PC-9 (cell line): Measurements from ENCODE around the gene RIF1. TPM values are rescaled to one million over a fixed set of nuclear protein-coding genes. Genes with fewer than 3 reads are reported as not detected.

Source experiments
- BruUV-seq: library from RNA; stranded (reverse); fragments of 400-500 nt; replicated peaks from 2 replicates; lab custom pipeline; 2021; lab: Mats Ljungman, UMichigan
- CTCF ChIA-PET: fragments of 300-600 bp; sonication (Branson Sonifier 250); formaldehyde crosslinking; loops from one replicate; lab custom pipeline; 2022; ENCODE audit warnings: antibody characterized with exemption; lab: Charles Lee
- POLR2A ChIA-PET: fragments of 300-600 bp; sonication (Branson Sonifier 250); formaldehyde crosslinking; loops from one replicate; lab custom pipeline; 2022; ENCODE audit warnings: antibody characterized with exemption; ENCODE audit not compliant: unreplicated experiment; lab: Charles Lee
- DNase-seq, 2 experiments: peaks; one replicate each; pipeline versions ENCODE4 v3.0.0 to v3.0.0-alpha.2; 2015 to 2022; ENCODE audit warnings: mixed read lengths in 1 of 2
- H2AFZ ChIP-seq: fragments of 200-600 bp; sonication (generic); 2 replicates; pipeline ENCODE4 v1.8.1; 2017; ENCODE audit warnings: antibody characterized with exemption
- H3F3A ChIP-seq: fragments of 200-600 bp; sonication (generic); 2 replicates; pipeline ENCODE4 v1.8.1; 2017; ENCODE audit warnings: antibody characterized with exemption, mild to moderate bottlenecking, low read depth; ENCODE audit not compliant: insufficient read depth
- H3K27ac ChIP-seq: fragments of 200-600 bp; sonication (generic); 2 replicates; pipeline ENCODE4 v1.6.1; 2016; ENCODE audit warnings: mixed run types
- H3K27me3 ChIP-seq: fragments of 200-600 bp; sonication (generic); 2 replicates; pipeline ENCODE4 v1.6.1; 2016; ENCODE audit warnings: low read depth, mixed run types; ENCODE audit not compliant: insufficient read depth
- H3K36me3 ChIP-seq: fragments of 200-600 bp; sonication (generic); 2 replicates; pipeline ENCODE4 v1.6.1; 2016; ENCODE audit warnings: low read depth, mixed run types
- H3K4me1 ChIP-seq: fragments of 200-600 bp; sonication (generic); replicated peaks from 2 replicates; pipeline ENCODE4 v1.6.1; 2016; ENCODE audit warnings: mixed run types; ENCODE audit not compliant: insufficient read depth
- H3K4me2 ChIP-seq: fragments of 200-600 bp; sonication (generic); 2 replicates; pipeline ENCODE4 v1.6.1; 2017; ENCODE audit warnings: mixed run types
- H3K4me3 ChIP-seq: fragments of 200-600 bp; sonication (generic); 2 replicates; pipeline ENCODE4 v1.6.1; 2016; ENCODE audit warnings: mixed run types
- H3K79me2 ChIP-seq: fragments of 200-600 bp; sonication (generic); 2 replicates; pipeline ENCODE4 v1.6.1; 2017; ENCODE audit warnings: low read depth, mixed run types
- H3K9me2 ChIP-seq: fragments of 200-600 bp; sonication (generic); 2 replicates; pipeline ENCODE4 v1.8.1; 2017; ENCODE audit warnings: mild to moderate bottlenecking; ENCODE audit not compliant: insufficient read depth
- H3K9me3 ChIP-seq: fragments of 200-600 bp; sonication (generic); 2 replicates; pipeline ENCODE4 v1.8.1; 2016; ENCODE audit warnings: low read depth; ENCODE audit not compliant: insufficient read depth
- H4K20me1 ChIP-seq: fragments of 200-600 bp; sonication (generic); 2 replicates; pipeline ENCODE4 v1.8.1; 2017; ENCODE audit not compliant: insufficient read depth
- CTCF ChIP-seq: fragments of 200-600 bp; sonication (generic); conservative IDR thresholded peaks from 2 replicates; pipeline ENCODE4 v1.6.1; 2017; ENCODE audit warnings: mixed run types, antibody characterized with exemption, mild to moderate bottlenecking, moderate library complexity
- EZH2 ChIP-seq: fragments of 200-600 bp; sonication (generic); IDR thresholded peaks from 2 replicates; pipeline ENCODE4 v1.8.0; 2017; ENCODE audit warnings: antibody characterized with exemption, low read depth
- intact Hi-C: fragments of 100-400 bp; cut with micrococcal nuclease; formaldehyde crosslinking; loops from one replicate; pipeline ENCODE4 v1.10.0; 2022; ENCODE audit not compliant: unreplicated experiment
- total RNA-seq: library from RNA; stranded (reverse); gene quantifications from 2 replicates; pipeline ENCODE4 v1.2.3, GENCODE V29; 2021

The RIF1 gene
- total RNA-seq, 1 experiment from 2014 or later, result 47.2 TPM

GRCh38 chr2:151491496-151491895 lies 81.8 kb downstream of the RIF1 start:
- Histone ChIP-seq H3F3A (no peaks in the 10 kb centered on the region), H3K9me3 (no peaks in the 10 kb centered on the region), H3K4me2 (no peak overlapping the region), H3K4me3 (no peak overlapping the region), H4K20me1 (no peaks in the 10 kb centered on the region), H3K27me3 (no peaks in the 10 kb centered on the region), H3K4me1 (no peaks in the 10 kb centered on the region), H3K9me2 (no peaks in the 10 kb centered on the region), H3K79me2 (no peaks in the 10 kb centered on the region), H3K36me3 (no peaks in the 10 kb centered on the region), H3K27ac (no peak overlapping the region), H2AFZ (no peak overlapping the region)
- no peak for DNase-seq
- ChIA-PET CTCF (interaction anchor here (0.5 kb wide), 1 partner anchor 1895 kb away, joined by 3 read pairs; no protein-coding TSS in a partner anchor), POLR2A (no interaction called here)
- no TSS peak for BruUV-seq
- no peak for TF ChIP-seq CTCF
- no peak for TF ChIP-seq EZH2
- intact Hi-C loops, result no loop called here

- no peaks in the 10 kb centered on the region for H3K9me3 ChIP-seq
- no peaks in the 10 kb centered on the region for H3F3A ChIP-seq
- no peak for TF ChIP-seq EZH2
- DNase-seq, result no peak
- no peaks in the 10 kb centered on the region for H3K4me1 ChIP-seq
- POLR2A ChIA-PET, result no interaction called here
- no peak overlapping the region for H3K27ac ChIP-seq
- no peaks in the 10 kb centered on the region for H3K9me2 ChIP-seq
- H3K4me2 ChIP-seq, result no peak overlapping the region
- no peaks in the 10 kb centered on the region for H3K27me3 ChIP-seq
- no peaks in the 10 kb centered on the region for H3K36me3 ChIP-seq
- H4K20me1 ChIP-seq, result no peaks in the 10 kb centered on the region
- no peak overlapping the region for H2AFZ ChIP-seq
- intact Hi-C loops, result no loop called here
- no TSS peak for BruUV-seq
- no peaks in the 10 kb centered on the region for H3K79me2 ChIP-seq
- H3K4me3 ChIP-seq, result no peak overlapping the region
- CTCF ChIA-PET, result no interaction called here
Measured at GRCh38 chr2:151498178-151498577, 88.5 kb downstream of the RIF1 start.

GRCh38 chr2:151506170-151506569 lies 96.5 kb downstream of the RIF1 start:
- ChIA-PET POLR2A (no interaction called here), CTCF (no interaction called here)
- Histone ChIP-seq H3K9me2 (no peaks in the 10 kb centered on the region), H3K4me1 (no peaks in the 10 kb centered on the region), H3K4me3 (no peak overlapping the region), H3K79me2 (no peaks in the 10 kb centered on the region), H4K20me1 (no peaks in the 10 kb centered on the region), H3K4me2 (no peak overlapping the region), H3F3A (no peaks in the 10 kb centered on the region), H3K27me3 (no peaks in the 10 kb centered on the region), H3K36me3 (no peaks in the 10 kb centered on the region), H2AFZ (no peak overlapping the region), H3K27ac (no peak overlapping the region), H3K9me3 (no peaks in the 10 kb centered on the region)
- BruUV-seq, result no TSS peak
- no peak for DNase-seq
- TF ChIP-seq EZH2 (no peak), CTCF (no peak)
- intact Hi-C loops, result no loop called here

GRCh38 chr2:151508519-151508918 lies 98.8 kb downstream of the RIF1 start:
- no peak overlapping the region for H2AFZ ChIP-seq
- no peak for DNase-seq
- no peaks in the 10 kb centered on the region for H3K9me3 ChIP-seq
- BruUV-seq, result no TSS peak
- H3K27me3 ChIP-seq, result no peaks in the 10 kb centered on the region
- no peaks in the 10 kb centered on the region for H3K36me3 ChIP-seq
- H3K27ac ChIP-seq, result no peak overlapping the region
- no peaks in the 10 kb centered on the region for H4K20me1 ChIP-seq
- H3F3A ChIP-seq, result no peaks in the 10 kb centered on the region
- intact Hi-C loops, result no loop called here
- TF ChIP-seq EZH2, result no peak
- no peak for TF ChIP-seq CTCF
- H3K9me2 ChIP-seq, result no peaks in the 10 kb centered on the region
- H3K4me3 ChIP-seq, result no peak overlapping the region
- H3K4me2 ChIP-seq, result no peak overlapping the region
- CTCF ChIA-PET, result no interaction called here
- no peaks in the 10 kb centered on the region for H3K79me2 ChIP-seq
- POLR2A ChIA-PET, result no interaction called here
- no peaks in the 10 kb centered on the region for H3K4me1 ChIP-seq
